HepG2 (cell line): ENCODE data around the gene USF1. TPM values are rescaled to one million over a fixed set of nuclear protein-coding genes. Genes with fewer than 3 reads are reported as not detected.

Source experiments
- CAMTA2 ChIP-seq: sonication (generic); formaldehyde crosslinking; IDR thresholded peaks from 2 replicates; pipeline ENCODE4 v1.4.0; 2020; ENCODE audit warnings: mild to moderate bottlenecking, missing genetic modification reagents, borderline replicate concordance
- FOSL2 ChIP-seq: sonication (generic); formaldehyde crosslinking; IDR thresholded peaks from 2 replicates; pipeline ENCODE4 v1.4.0; 2020; ENCODE audit warnings: missing genetic modification reagents
- ISL2 ChIP-seq: sonication (generic); formaldehyde crosslinking; IDR thresholded peaks from 2 replicates; pipeline ENCODE4 v1.5.0; 2020; ENCODE audit warnings: missing genetic modification reagents
- JUN ChIP-seq: sonication (generic); formaldehyde crosslinking; IDR thresholded peaks from 2 replicates; pipeline ENCODE4 v1.4.0; 2020; ENCODE audit warnings: mild to moderate bottlenecking, missing genetic modification reagents
- KDM5A ChIP-seq: fragments of 200-600 bp; sonication (generic); IDR thresholded peaks from 2 replicates; pipeline ENCODE4 v1.7.0; 2018; ENCODE audit warnings: antibody characterized with exemption, mild to moderate bottlenecking, low read length, borderline replicate concordance
- MAFF ChIP-seq: IDR thresholded peaks from 2 replicates; pipeline ENCODE4 v1.6.1; 2011; ENCODE audit warnings: low read depth, low read length, improper control_type of control experiment
- NR2F1 ChIP-seq, 2 experiments: fragments of 450-650 bp in 1 of 2; formaldehyde crosslinking in 1 of 2; IDR thresholded peaks; 2 replicates each; pipeline versions ENCODE4 v1.5.0 to v1.6.1; 2016 to 2020; ENCODE audit warnings: mild to moderate bottlenecking in 1 of 2, missing compliant biosample characterization in 1 of 2, missing genetic modification reagents in 1 of 2, moderate library complexity in 1 of 2
- PRMT3 ChIP-seq: sonication (generic); formaldehyde crosslinking; IDR thresholded peaks from 2 replicates; pipeline ENCODE4 v1.8.1; 2022; ENCODE audit warnings: low read depth, mild to moderate bottlenecking, moderate library complexity, missing genetic modification reagents, borderline replicate concordance
- RARA ChIP-seq: IDR thresholded peaks from 2 replicates; pipeline ENCODE4 v1.6.1; 2016; ENCODE audit warnings: missing genetic modification reagents, missing compliant biosample characterization
- REPIN1 ChIP-seq: sonication (generic); formaldehyde crosslinking; IDR thresholded peaks from 2 replicates; pipeline ENCODE4 v1.8.0; 2022; ENCODE audit warnings: missing genetic modification reagents, low read depth, mild to moderate bottlenecking, borderline replicate concordance
- SAP130 ChIP-seq: IDR thresholded peaks from 2 replicates; pipeline ENCODE4 v1.6.1; 2016; ENCODE audit warnings: low read depth
- ZBTB8A ChIP-seq: sonication (generic); formaldehyde crosslinking; IDR thresholded peaks from 2 replicates; pipeline ENCODE4 v1.4.0; 2020; ENCODE audit warnings: mild to moderate bottlenecking, low read depth, missing genetic modification reagents, borderline replicate concordance
- ZFP36L1 ChIP-seq: sonication (generic); formaldehyde crosslinking; IDR thresholded peaks from 2 replicates; pipeline ENCODE4 v1.8.0; 2022; ENCODE audit warnings: mild to moderate bottlenecking, missing genetic modification reagents, moderate library complexity
- ZNF234 ChIP-seq: sonication (generic); formaldehyde crosslinking; conservative IDR thresholded peaks from 2 replicates; pipeline ENCODE4 v1.5.1; 2020; ENCODE audit warnings: mild to moderate bottlenecking, missing genetic modification reagents
- ZNF547 ChIP-seq: sonication (generic); formaldehyde crosslinking; IDR thresholded peaks from 2 replicates; pipeline ENCODE4 v1.5.1; 2020; ENCODE audit warnings: mild to moderate bottlenecking, missing genetic modification reagents
- ZNF557 ChIP-seq: sonication (generic); formaldehyde crosslinking; IDR thresholded peaks from 2 replicates; pipeline ENCODE4 v1.4.0; 2020; ENCODE audit warnings: missing genetic modification reagents
- ZNF652 ChIP-seq: IDR thresholded peaks from 2 replicates; pipeline ENCODE4 v1.6.1; 2016; ENCODE audit warnings: low read depth, borderline replicate concordance
- ZNF7 ChIP-seq: IDR thresholded peaks from 2 replicates; pipeline ENCODE4 v1.6.1; 2016; ENCODE audit warnings: missing biosample characterization, missing genetic modification reagents
- ZSCAN22 ChIP-seq: sonication (generic); formaldehyde crosslinking; IDR thresholded peaks from 2 replicates; pipeline ENCODE4 v1.4.0; 2020; ENCODE audit warnings: mild to moderate bottlenecking, missing genetic modification reagents
- polyA plus RNA-seq, 8 experiments: library from polyadenylated mRNA; depleted of rRNA in 3 of 8; stranded (reverse) in 7 of 8; unstranded in 1 of 8; fragments of >200 nt; fragmentation: Illumina TruSeq in 4 of 8; extraction: Trizol in 4 of 8; gene quantifications; 2 replicates each; pipeline versions ENCODE4 v1.2.1 to v1.2.3, GENCODE V29; 2011 to 2016; ENCODE audit warnings: low read depth in 4 of 8, missing spikeins in 1 of 8, mixed read lengths in 1 of 8; ENCODE audit not compliant: insufficient read depth in 1 of 8
- total RNA-seq, 5 experiments: library from RNA; depleted of rRNA; stranded (reverse); fragments of >200 nt; fragmentation: Illumina TruSeq; extraction: Trizol; gene quantifications; 2 replicates each; pipeline ENCODE4 v1.2.3, GENCODE V29; 2016; ENCODE audit warnings: low read depth in 1 of 5
- TF ChIP-seq, protein P1 (sequence below): IDR thresholded peaks from 2 replicates; pipeline ENCODE4 v1.6.1; 2012; ENCODE audit warnings: inconsistent platforms
- TF ChIP-seq, protein P2 (sequence below): sonication (generic); formaldehyde crosslinking; IDR thresholded peaks from 2 replicates; pipeline ENCODE4 v1.5.0; 2020; ENCODE audit warnings: missing genetic modification reagents
- TF ChIP-seq, protein P3 (sequence below): sonication (generic); formaldehyde crosslinking; IDR thresholded peaks from 2 replicates; pipeline ENCODE4 v1.5.0; 2020; ENCODE audit warnings: mild to moderate bottlenecking, missing genetic modification reagents
- TF ChIP-seq, protein P4 (sequence below): sonication (generic); formaldehyde crosslinking; IDR thresholded peaks from 2 replicates; pipeline ENCODE4 v1.4.0; 2020; ENCODE audit warnings: missing genetic modification reagents
- TF ChIP-seq, protein P5 (sequence below): sonication (generic); formaldehyde crosslinking; IDR thresholded peaks from 2 replicates; pipeline ENCODE4 v1.4.0; 2020; ENCODE audit warnings: mild to moderate bottlenecking, missing genetic modification reagents
- TF ChIP-seq, protein P6 (sequence below): sonication (generic); formaldehyde crosslinking; IDR thresholded peaks from 2 replicates; pipeline ENCODE4 v1.4.0; 2020; ENCODE audit warnings: missing genetic modification reagents

The USF1 gene
- total and polyA plus RNA-seq, 2 of the 13 experiments (the other 11 are each of a cell fraction or from before 2014, with no cell fraction given), result 26.9 to 39.4 TPM

DNA sequence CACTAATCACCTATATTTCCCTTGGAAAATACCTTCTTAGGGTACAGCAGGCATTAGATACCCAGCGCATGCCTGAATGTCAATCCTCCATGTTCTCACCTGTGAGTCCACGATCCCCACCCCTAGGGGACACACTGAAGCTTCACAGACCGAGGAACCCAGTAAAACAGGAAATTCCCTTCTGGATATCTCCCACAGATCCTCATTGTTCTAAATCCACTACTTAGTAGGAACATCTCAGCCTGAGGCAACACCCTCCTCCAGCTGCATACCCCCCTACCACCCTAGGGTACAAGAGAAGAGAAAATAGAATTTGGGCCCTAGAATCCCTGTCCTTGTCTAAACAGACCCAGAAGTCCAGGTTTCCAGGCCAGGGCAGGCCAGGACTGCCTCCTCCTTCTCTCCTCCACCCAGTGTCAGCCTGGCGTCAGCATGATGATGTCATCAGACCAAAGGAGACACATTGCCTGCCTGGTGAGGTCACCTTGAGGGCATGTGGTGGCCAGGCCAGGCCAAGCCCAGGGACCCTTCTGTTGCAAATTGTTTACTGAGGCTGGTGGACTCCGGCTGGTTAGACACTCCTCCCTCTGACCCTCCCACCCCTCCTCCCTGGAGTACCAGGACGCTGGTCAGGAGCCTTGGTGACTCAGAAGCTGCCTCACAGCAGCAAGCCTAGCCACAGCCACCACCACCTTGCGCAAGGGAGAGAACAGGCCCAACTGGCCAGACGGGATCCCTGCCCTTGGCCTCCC lies 37.4 kb upstream of the USF1 start (continued):
- TF ChIP-seq ZFP36L1 (no peak), KDM5A (no peak), JUN (CRISPR knock-in tag) (0 out of 2 replicates have a peak, but pooled peaks have one; percentile 38), ZSCAN22 (peak; percentile 79), ZNF234 (CRISPR knock-in tag) (no peak), ZNF557 (CRISPR knock-in tag) (no peak), PRMT3 (CRISPR knock-in tag) (no peak), RARA (CRISPR knock-in tag) (peak; percentile 74), ZBTB8A (CRISPR knock-in tag) (no peak), FOSL2 (peak; percentile 89), NR2F1 (CRISPR knock-in tag; IDR thresholded peaks at IDR 0.05) (0 out of 4 replicates have a peak, but pooled peaks of 1 of the 2 experiments have one; percentile 31), SAP130 (CRISPR knock-in tag) (0 out of 2 replicates have a peak, but pooled peaks have one; percentile 27), ZNF7 (CRISPR knock-in tag) (no peak), REPIN1 (CRISPR knock-in tag) (no peak), ZNF652 (CRISPR knock-in tag) (no peak), ISL2 (CRISPR knock-in tag) (no peak), MAFF (no peak), ZNF547 (CRISPR knock-in tag) (no peak), CAMTA2 (CRISPR knock-in tag) (no peak)
- TF ChIP-seq, protein P1, sequence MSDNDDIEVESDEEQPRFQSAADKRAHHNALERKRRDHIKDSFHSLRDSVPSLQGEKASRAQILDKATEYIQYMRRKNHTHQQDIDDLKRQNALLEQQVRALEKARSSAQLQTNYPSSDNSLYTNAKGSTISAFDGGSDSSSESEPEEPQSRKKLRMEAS, result no peak
- TF ChIP-seq, protein P2, sequence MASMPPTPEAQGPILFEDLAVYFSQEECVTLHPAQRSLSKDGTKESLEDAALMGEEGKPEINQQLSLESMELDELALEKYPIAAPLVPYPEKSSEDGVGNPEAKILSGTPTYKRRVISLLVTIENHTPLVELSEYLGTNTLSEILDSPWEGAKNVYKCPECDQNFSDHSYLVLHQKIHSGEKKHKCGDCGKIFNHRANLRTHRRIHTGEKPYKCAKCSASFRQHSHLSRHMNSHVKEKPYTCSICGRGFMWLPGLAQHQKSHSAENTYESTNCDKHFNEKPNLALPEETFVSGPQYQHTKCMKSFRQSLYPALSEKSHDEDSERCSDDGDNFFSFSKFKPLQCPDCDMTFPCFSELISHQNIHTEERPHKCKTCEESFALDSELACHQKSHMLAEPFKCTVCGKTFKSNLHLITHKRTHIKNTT (CRISPR knock-in tag), result no peak
- TF ChIP-seq, protein P3, sequence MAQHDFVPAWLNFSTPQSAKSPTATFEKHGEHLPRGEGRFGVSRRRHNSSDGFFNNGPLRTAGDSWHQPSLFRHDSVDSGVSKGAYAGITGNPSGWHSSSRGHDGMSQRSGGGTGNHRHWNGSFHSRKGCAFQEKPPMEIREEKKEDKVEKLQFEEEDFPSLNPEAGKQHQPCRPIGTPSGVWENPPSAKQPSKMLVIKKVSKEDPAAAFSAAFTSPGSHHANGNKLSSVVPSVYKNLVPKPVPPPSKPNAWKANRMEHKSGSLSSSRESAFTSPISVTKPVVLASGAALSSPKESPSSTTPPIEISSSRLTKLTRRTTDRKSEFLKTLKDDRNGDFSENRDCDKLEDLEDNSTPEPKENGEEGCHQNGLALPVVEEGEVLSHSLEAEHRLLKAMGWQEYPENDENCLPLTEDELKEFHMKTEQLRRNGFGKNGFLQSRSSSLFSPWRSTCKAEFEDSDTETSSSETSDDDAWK (CRISPR knock-in tag), result no peak
- TF ChIP-seq, protein P4, sequence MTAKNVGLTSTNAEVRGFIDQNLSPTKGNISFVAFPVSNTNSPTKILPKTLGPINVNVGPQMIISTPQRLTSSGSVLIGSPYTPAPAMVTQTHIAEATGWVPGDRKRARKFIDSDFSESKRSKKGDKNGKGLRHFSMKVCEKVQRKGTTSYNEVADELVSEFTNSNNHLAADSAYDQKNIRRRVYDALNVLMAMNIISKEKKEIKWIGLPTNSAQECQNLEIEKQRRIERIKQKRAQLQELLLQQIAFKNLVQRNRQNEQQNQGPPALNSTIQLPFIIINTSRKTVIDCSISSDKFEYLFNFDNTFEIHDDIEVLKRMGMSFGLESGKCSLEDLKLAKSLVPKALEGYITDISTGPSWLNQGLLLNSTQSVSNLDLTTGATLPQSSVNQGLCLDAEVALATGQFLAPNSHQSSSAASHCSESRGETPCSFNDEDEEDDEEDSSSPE (CRISPR knock-in tag), result no peak
- TF ChIP-seq, protein P5, sequence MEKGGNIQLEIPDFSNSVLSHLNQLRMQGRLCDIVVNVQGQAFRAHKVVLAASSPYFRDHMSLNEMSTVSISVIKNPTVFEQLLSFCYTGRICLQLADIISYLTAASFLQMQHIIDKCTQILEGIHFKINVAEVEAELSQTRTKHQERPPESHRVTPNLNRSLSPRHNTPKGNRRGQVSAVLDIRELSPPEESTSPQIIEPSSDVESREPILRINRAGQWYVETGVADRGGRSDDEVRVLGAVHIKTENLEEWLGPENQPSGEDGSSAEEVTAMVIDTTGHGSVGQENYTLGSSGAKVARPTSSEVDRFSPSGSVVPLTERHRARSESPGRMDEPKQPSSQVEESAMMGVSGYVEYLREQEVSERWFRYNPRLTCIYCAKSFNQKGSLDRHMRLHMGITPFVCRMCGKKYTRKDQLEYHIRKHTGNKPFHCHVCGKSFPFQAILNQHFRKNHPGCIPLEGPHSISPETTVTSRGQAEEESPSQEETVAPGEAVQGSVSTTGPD (CRISPR knock-in tag), result peak; percentile 54; the same call in 1 of the 2 replicates
- TF ChIP-seq, protein P6, sequence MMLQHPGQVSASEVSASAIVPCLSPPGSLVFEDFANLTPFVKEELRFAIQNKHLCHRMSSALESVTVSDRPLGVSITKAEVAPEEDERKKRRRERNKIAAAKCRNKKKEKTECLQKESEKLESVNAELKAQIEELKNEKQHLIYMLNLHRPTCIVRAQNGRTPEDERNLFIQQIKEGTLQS (CRISPR knock-in tag), result peak; percentile 62; the same call in 1 of the 2 replicates
